Smooth muscle cell (in vitro differentiated cells): Measurements from ENCODE around the gene ATP1A2. TPM values are rescaled to one million over a fixed set of nuclear protein-coding genes. Genes with fewer than 3 reads are reported as not detected.
A peak's percentile ranks its signal among the peaks of the same experiment; 100 is the strongest.

Experiments used
- DNase-seq: peaks from one replicate; lab custom pipeline; 2025; ENCODE audit not compliant: unreplicated experiment; lab: John Stamatoyannopoulos, UW
- H2AFZ ChIP-seq: fragments of 200-600 bp; sonication (generic); 2 replicates; pipeline ENCODE4 v1.6.0; 2016; ENCODE audit warnings: antibody characterized with exemption, low read depth, mild to moderate bottlenecking
- H3F3A ChIP-seq: fragments of 200-600 bp; sonication (generic); 2 replicates; pipeline ENCODE4 v1.6.0; 2017; ENCODE audit warnings: antibody characterized with exemption, low read depth
- H3K27ac ChIP-seq: fragments of 200-600 bp; sonication (generic); 2 replicates; pipeline ENCODE4 v1.5.1; 2016; ENCODE audit warnings: low read depth, mild to moderate bottlenecking
- H3K27me3 ChIP-seq: fragments of 200-600 bp; sonication (generic); 2 replicates; pipeline ENCODE4 v1.6.1; 2016; ENCODE audit warnings: low read depth, mild to moderate bottlenecking
- H3K36me3 ChIP-seq: fragments of 200-600 bp; sonication (generic); 2 replicates; pipeline ENCODE4 v1.5.1; 2016; ENCODE audit warnings: low read depth
- H3K4me1 ChIP-seq: fragments of 200-600 bp; sonication (generic); 2 replicates; pipeline ENCODE4 v1.5.1; 2016; ENCODE audit warnings: low read depth
- H3K4me2 ChIP-seq: fragments of 200-600 bp; sonication (generic); 2 replicates; pipeline ENCODE4 v1.6.0; 2016; ENCODE audit warnings: mild to moderate bottlenecking
- H3K4me3 ChIP-seq: fragments of 200-600 bp; sonication (generic); 2 replicates; pipeline ENCODE4 v1.5.1; 2016; ENCODE audit warnings: mild to moderate bottlenecking
- H3K79me2 ChIP-seq: fragments of 200-600 bp; sonication (generic); 2 replicates; pipeline ENCODE4 v1.6.0; 2016; ENCODE audit warnings: low read depth, mild to moderate bottlenecking
- H3K9ac ChIP-seq: fragments of 200-600 bp; sonication (generic); 2 replicates; pipeline ENCODE4 v1.6.0; 2016; ENCODE audit warnings: low read depth
- H3K9me3 ChIP-seq: fragments of 200-600 bp; sonication (generic); replicated peaks from 2 replicates; pipeline ENCODE4 v1.5.1; 2016; ENCODE audit warnings: low read depth
- H4K20me1 ChIP-seq: fragments of 200-600 bp; sonication (generic); 2 replicates; pipeline ENCODE4 v1.6.0; 2016; ENCODE audit warnings: low read depth
- CTCF ChIP-seq: fragments of 200-600 bp; sonication (generic); IDR thresholded peaks from 2 replicates; pipeline ENCODE4 v1.5.1; 2017; ENCODE audit warnings: borderline replicate concordance, mild to moderate bottlenecking, antibody characterized with exemption; ENCODE audit not compliant: insufficient read depth, poor library complexity, severe bottlenecking
- WGBS: methylation state at CpG from one replicate; pipeline ENCODE4 v1.1.7; 2016; ENCODE audit warnings: low lambda C conversion rate; 5-methylcytosine and 5-hydroxymethylcytosine counted together
- polyA plus RNA-seq: library from polyadenylated mRNA; unstranded; fragments of >200 nt; fragmentation: Nextera tagmentation; extraction: Ambion mirVana; gene quantifications from 2 replicates; pipeline ENCODE4 v1.2.1, GENCODE V29; 2016
- total RNA-seq: library from RNA; depleted of rRNA; stranded (reverse); fragments of >200 nt; gene quantifications from 2 replicates; pipeline ENCODE4 v1.2.3, GENCODE V29; 2014

The ATP1A2 gene
- total and polyA plus RNA-seq, 2 experiments from 2014 or later = not detected

- H3K36me3 ChIP-seq = no peaks in the 10 kb centered on the region
- H3K79me2 ChIP-seq = no peaks in the 10 kb centered on the region
- H3K4me2 ChIP-seq = peak within 1 kb of the TSS; percentile 78
- H3K4me1 ChIP-seq = peaks cover 7% of the 10 kb centered on the region
- no peak for DNase-seq
- no peaks in the 10 kb centered on the region for H4K20me1 ChIP-seq
- no peaks in the 10 kb centered on the region for H3K9me3 ChIP-seq
- 22% methylated on average over 21 of the region's 32 CpGs for WGBS
- H3K27ac ChIP-seq = no peak within 1 kb of the TSS
- H2AFZ ChIP-seq = peak within 1 kb of the TSS; percentile 53
- no peak for TF ChIP-seq CTCF
- no peaks in the 10 kb centered on the region for H3F3A ChIP-seq
- H3K27me3 ChIP-seq = peaks cover 31% of the 10 kb centered on the region
- peak within 1 kb of the TSS; percentile 43 for H3K4me3 ChIP-seq
- no peak within 1 kb of the TSS for H3K9ac ChIP-seq
Measured at GRCh38 chr1:160069460-160070231, 45.9 kb upstream of the ATP1A2 start, which contains the start of gene KCNJ10. KCNJ10 (minus strand) TSS chr1:160070160; CDS start chr1:160042532, 27,628 bp downstream.

- Histone ChIP-seq H3K79me2 (no peaks in the 10 kb centered on the region), H3K9me3 (no peaks in the 10 kb centered on the region), H3K9ac (no peak overlapping the region), H2AFZ (peak overlapping the region; percentile 53), H4K20me1 (no peaks in the 10 kb centered on the region), H3K36me3 (no peaks in the 10 kb centered on the region), H3K4me3 (peak overlapping the region; percentile 43), H3K27me3 (peaks cover 31% of the 10 kb centered on the region), H3K4me1 (peaks cover 7% of the 10 kb centered on the region), H3K27ac (no peak overlapping the region), H3K4me2 (peak overlapping the region; percentile 78), H3F3A (no peaks in the 10 kb centered on the region)
- DNase-seq = peak; percentile 66
- no peak for TF ChIP-seq CTCF
- WGBS = 4% methylated on average over 29 of the region's 46 CpGs
Measured at GRCh38 chr1:160070243-160071163, 45.1 kb upstream of the ATP1A2 start.

GRCh38 chr1:160071289-160071688, 44.3 kb upstream of the ATP1A2 start:
- no peak for DNase-seq
- Histone ChIP-seq H3K4me1 (peaks cover 7% of the 10 kb centered on the region), H3K9ac (no peak overlapping the region), H3K4me3 (no peak overlapping the region), H3K27me3 (peaks cover 39% of the 10 kb centered on the region), H2AFZ (no peak overlapping the region), H3K27ac (no peak overlapping the region), H3K36me3 (no peaks in the 10 kb centered on the region), H3K79me2 (no peaks in the 10 kb centered on the region), H3F3A (no peaks in the 10 kb centered on the region), H3K9me3 (no peaks in the 10 kb centered on the region), H4K20me1 (no peaks in the 10 kb centered on the region), H3K4me2 (no peak overlapping the region)
- no peak for TF ChIP-seq CTCF
- 86% methylated on average over 5 of the region's 5 CpGs for WGBS
